IMR-90 (cell line): ENCODE data around the gene TENM4. TPM values are rescaled to one million over a fixed set of nuclear protein-coding genes. Genes with fewer than 3 reads are reported as not detected.

ENCODE experiments used
- ATAC-seq: fragments of 200-7000 bp; cut with Tn5 transposase; 2 replicates; pipeline ENCODE4 v1.9.1; 2020; ENCODE audit warnings: low read depth, mild to moderate bottlenecking, moderate library complexity
- BruUV-seq: library from RNA; stranded (reverse); fragments of 400-500 nt; replicated peaks from 2 replicates; lab custom pipeline; 2021; lab: Mats Ljungman, UMichigan
- CTCF ChIA-PET: fragments of 300-600 bp; formaldehyde crosslinking; extraction: SDS; loops from one replicate; lab custom pipeline; 2021; ENCODE audit warnings: antibody characterized with exemption; lab: Yijun Ruan, JAX
- POLR2A ChIA-PET: fragments of 300-600 bp; sonication (Branson Sonifier 250); formaldehyde crosslinking; loops from one replicate; lab custom pipeline; 2022; ENCODE audit warnings: antibody characterized with exemption; ENCODE audit not compliant: unreplicated experiment; lab: Charles Lee
- DNase-seq: peaks from one replicate; pipeline ENCODE4 v3.0.0; 2013
- H2AFZ ChIP-seq: replicated peaks from 2 replicates; pipeline ENCODE3; 2013; ENCODE audit warnings: low read length, mild to moderate bottlenecking; ENCODE audit not compliant: poor library complexity
- H2AK5ac ChIP-seq: 2 replicates; pipeline ENCODE4 v1.6.1; 2013; ENCODE audit warnings: low read depth, low read length, inconsistent platforms
- H2AK9ac ChIP-seq: replicated peaks from 2 replicates; pipeline ENCODE3; 2013; ENCODE audit warnings: mild to moderate bottlenecking, low read depth, low read length, moderate library complexity; ENCODE audit not compliant: poor library complexity
- H2BK120ac ChIP-seq: 2 replicates; pipeline ENCODE4 v1.6.1; 2013; ENCODE audit warnings: low read depth, low read length, inconsistent platforms
- H2BK15ac ChIP-seq: 3 replicates; pipeline ENCODE4 v1.6.1; 2013; ENCODE audit warnings: low read depth, low read length, inconsistent platforms
- H2BK20ac ChIP-seq: 2 replicates; pipeline ENCODE4 v1.6.1; 2013; ENCODE audit warnings: low read depth, mild to moderate bottlenecking, inconsistent platforms, low read length, moderate library complexity
- H2BK5ac ChIP-seq: 2 replicates; pipeline ENCODE4 v1.6.1; 2013; ENCODE audit warnings: mild to moderate bottlenecking, low read depth, low read length, inconsistent platforms; ENCODE audit not compliant: poor library complexity, severe bottlenecking
- H3K14ac ChIP-seq: replicated peaks from 2 replicates; pipeline ENCODE4 v1.6.1; 2013; ENCODE audit warnings: low read depth, low read length, inconsistent platforms
- H3K18ac ChIP-seq: 2 replicates; pipeline ENCODE4 v1.6.1; 2013; ENCODE audit warnings: low read depth, low read length, control low read depth
- H3K23ac ChIP-seq: 2 replicates; pipeline ENCODE4 v1.6.1; 2013; ENCODE audit warnings: low read depth, low read length, inconsistent platforms
- H3K27ac ChIP-seq: 2 replicates; pipeline ENCODE4 v1.5.1; 2013; ENCODE audit warnings: mild to moderate bottlenecking, control low read depth, low read length; ENCODE audit not compliant: insufficient read depth
- H3K27me3 ChIP-seq: 2 replicates; pipeline ENCODE4 v1.6.1; 2013; ENCODE audit warnings: low read length; ENCODE audit not compliant: control insufficient read depth, insufficient read depth
- H3K36me3 ChIP-seq: 2 replicates; pipeline ENCODE4 v1.6.1; 2013; ENCODE audit warnings: low read length, mixed read lengths; ENCODE audit not compliant: control insufficient read depth, insufficient read depth
- H3K4ac ChIP-seq: 2 replicates; pipeline ENCODE4 v1.6.1; 2013; ENCODE audit warnings: low read depth, low read length, inconsistent platforms
- H3K4me1 ChIP-seq: 2 replicates; pipeline ENCODE4 v1.6.1; 2013; ENCODE audit warnings: low read length, mixed read lengths; ENCODE audit not compliant: control insufficient read depth, insufficient read depth
- H3K4me2 ChIP-seq: 2 replicates; pipeline ENCODE4 v1.6.1; 2013; ENCODE audit warnings: low read depth, mild to moderate bottlenecking, control low read depth, low read length, moderate library complexity
- H3K4me3 ChIP-seq: 2 replicates; pipeline ENCODE4 v1.5.1; 2013; ENCODE audit warnings: low read depth, mild to moderate bottlenecking, control low read depth, low read length, moderate library complexity; ENCODE audit not compliant: insufficient read depth
- H3K56ac ChIP-seq: 2 replicates; pipeline ENCODE4 v1.6.1; 2013; ENCODE audit warnings: low read length, inconsistent platforms; ENCODE audit not compliant: insufficient read depth; ENCODE audit errors: extremely low read depth
- H3K79me1 ChIP-seq, 2 experiments: 2 replicates each; pipeline ENCODE4 v1.6.1; 2013; ENCODE audit warnings: low read length in 2 of 2, inconsistent platforms in 1 of 2, low read depth in 1 of 2
- H3K9ac ChIP-seq: 2 replicates; pipeline ENCODE4 v1.6.1; 2013; ENCODE audit warnings: low read depth, low read length, control low read depth
- H3K9me1 ChIP-seq: 2 replicates; pipeline ENCODE4 v1.6.1; 2013; ENCODE audit warnings: low read length, inconsistent platforms; ENCODE audit not compliant: insufficient read depth
- H3K9me3 ChIP-seq: 2 replicates; pipeline ENCODE4 v1.6.1; 2013; ENCODE audit warnings: low read length; ENCODE audit not compliant: control insufficient read depth, insufficient read depth
- H4K20me1 ChIP-seq: 2 replicates; pipeline ENCODE4 v1.6.1; 2013; ENCODE audit warnings: low read length, inconsistent platforms; ENCODE audit not compliant: insufficient read depth
- H4K5ac ChIP-seq: 2 replicates; pipeline ENCODE4 v1.6.1; 2013; ENCODE audit warnings: mild to moderate bottlenecking, low read depth, low read length, control low read depth
- H4K8ac ChIP-seq, 2 experiments: 2 replicates each; pipeline ENCODE4 v1.6.1; 2013; ENCODE audit warnings: low read depth in 2 of 2, low read length in 2 of 2, control low read depth in 1 of 2, inconsistent platforms in 1 of 2
- H4K91ac ChIP-seq: 2 replicates; pipeline ENCODE4 v1.6.1; 2013; ENCODE audit warnings: low read depth, low read length, inconsistent platforms; ENCODE audit not compliant: insufficient read depth
- CEBPB ChIP-seq: IDR thresholded peaks from 2 replicates; pipeline ENCODE4 v1.6.1; 2012; ENCODE audit warnings: low read depth, low read length, improper control_type of control experiment
- CHD1 ChIP-seq: IDR thresholded peaks from 2 replicates; pipeline ENCODE4 v1.6.1; 2012; ENCODE audit warnings: low read depth, low read length, improper control_type of control experiment
- CTCF ChIP-seq: conservative IDR thresholded peaks from 2 replicates; pipeline ENCODE4 v1.5.1; 2012; ENCODE audit warnings: mild to moderate bottlenecking, low read depth, low read length, improper control_type of control experiment
- ELK1 ChIP-seq: fragments of 150-350 bp; IDR thresholded peaks from 2 replicates; pipeline ENCODE4 v1.6.1; 2016; ENCODE audit warnings: low read depth, mild to moderate bottlenecking, low read length, moderate library complexity, borderline replicate concordance
- FOS ChIP-seq: fragments of 150-350 bp; IDR thresholded peaks from 2 replicates; pipeline ENCODE4 v1.6.1; 2016; ENCODE audit warnings: low read depth, low read length
- MAFK ChIP-seq: IDR thresholded peaks from 2 replicates; pipeline ENCODE4 v1.6.1; 2012; ENCODE audit warnings: low read depth, low read length, improper control_type of control experiment
- MAZ ChIP-seq: IDR thresholded peaks from 2 replicates; pipeline ENCODE4 v1.6.1; 2012; ENCODE audit warnings: low read depth, mild to moderate bottlenecking, low read length, improper control_type of control experiment, moderate library complexity, borderline replicate concordance
- MXI1 ChIP-seq: IDR thresholded peaks from 2 replicates; pipeline ENCODE4 v1.6.1; 2012; ENCODE audit warnings: low read depth, mild to moderate bottlenecking, low read length, moderate library complexity, borderline replicate concordance
- NFE2L2 ChIP-seq: fragments of 150-350 bp; IDR thresholded peaks from 2 replicates; pipeline ENCODE4 v1.6.1; 2016; ENCODE audit warnings: low read depth, mild to moderate bottlenecking, low read length
- RCOR1 ChIP-seq: IDR thresholded peaks from 2 replicates; pipeline ENCODE4 v1.6.1; 2012; ENCODE audit warnings: mild to moderate bottlenecking, low read length, improper control_type of control experiment; ENCODE audit not compliant: insufficient replicate concordance
- RFX5 ChIP-seq: IDR thresholded peaks from 2 replicates; pipeline ENCODE4 v1.8.0; 2012; ENCODE audit warnings: low read depth, mild to moderate bottlenecking, low read length, moderate library complexity
- SMC3 ChIP-seq: fragments of 150-350 bp; IDR thresholded peaks from 2 replicates; pipeline ENCODE4 v1.6.1; 2016; ENCODE audit warnings: low read depth, mild to moderate bottlenecking, antibody characterized with exemption, low read length, moderate library complexity
- USF2 ChIP-seq: fragments of 150-350 bp; IDR thresholded peaks from 2 replicates; pipeline ENCODE4 v1.6.1; 2017; ENCODE audit warnings: mild to moderate bottlenecking, antibody characterized with exemption, low read length, low read depth
- WGBS, 2 experiments: methylation state at CpG; one replicate each; pipeline versions ENCODE4 v1.1.5 to v1.1.7; 2013; ENCODE audit warnings: missing lambda C conversion rate in 2 of 2; ENCODE audit not compliant: insufficient read length in 1 of 2; ENCODE audit errors: extremely low coverage in 2 of 2; 5-methylcytosine and 5-hydroxymethylcytosine counted together
- dilution Hi-C: fragments of 300-500 bp; cut with HindIII; formaldehyde crosslinking; loops from one replicate; pipeline ENCODE4 v1.14.3; 2018; ENCODE audit warnings: low sequenced_read_pairs; ENCODE audit not compliant: unreplicated experiment
- in situ Hi-C: fragments of 300-500 bp; cut with MboI; formaldehyde crosslinking; loops from 3 replicates; pipeline ENCODE4 v1.14.3; 2019; ENCODE audit warnings: low sequenced_read_pairs, inconsistent platforms, mixed read lengths
- intact Hi-C: fragments of 100-400 bp; cut with micrococcal nuclease; formaldehyde crosslinking; loops from 2 replicates; pipeline ENCODE4 v1.10.0; 2022
- polyA plus RNA-seq, 3 experiments: library from polyadenylated mRNA; depleted of rRNA; stranded (reverse); fragments of >200 nt; gene quantifications; 2 replicates each; pipeline ENCODE4 v1.2.3, GENCODE V29; 2012; ENCODE audit warnings: low replicate concordance in 1 of 3
- total RNA-seq: library from RNA; depleted of rRNA; stranded (reverse); fragments of >200 nt; gene quantifications from 2 replicates; pipeline ENCODE4 v1.2.3, GENCODE V29; 2012

Gene TENM4
- total and polyA plus RNA-seq, 2 of the 4 experiments (the other 2 are of a cell fraction), result 7.4 to 9.0 TPM

DNA sequence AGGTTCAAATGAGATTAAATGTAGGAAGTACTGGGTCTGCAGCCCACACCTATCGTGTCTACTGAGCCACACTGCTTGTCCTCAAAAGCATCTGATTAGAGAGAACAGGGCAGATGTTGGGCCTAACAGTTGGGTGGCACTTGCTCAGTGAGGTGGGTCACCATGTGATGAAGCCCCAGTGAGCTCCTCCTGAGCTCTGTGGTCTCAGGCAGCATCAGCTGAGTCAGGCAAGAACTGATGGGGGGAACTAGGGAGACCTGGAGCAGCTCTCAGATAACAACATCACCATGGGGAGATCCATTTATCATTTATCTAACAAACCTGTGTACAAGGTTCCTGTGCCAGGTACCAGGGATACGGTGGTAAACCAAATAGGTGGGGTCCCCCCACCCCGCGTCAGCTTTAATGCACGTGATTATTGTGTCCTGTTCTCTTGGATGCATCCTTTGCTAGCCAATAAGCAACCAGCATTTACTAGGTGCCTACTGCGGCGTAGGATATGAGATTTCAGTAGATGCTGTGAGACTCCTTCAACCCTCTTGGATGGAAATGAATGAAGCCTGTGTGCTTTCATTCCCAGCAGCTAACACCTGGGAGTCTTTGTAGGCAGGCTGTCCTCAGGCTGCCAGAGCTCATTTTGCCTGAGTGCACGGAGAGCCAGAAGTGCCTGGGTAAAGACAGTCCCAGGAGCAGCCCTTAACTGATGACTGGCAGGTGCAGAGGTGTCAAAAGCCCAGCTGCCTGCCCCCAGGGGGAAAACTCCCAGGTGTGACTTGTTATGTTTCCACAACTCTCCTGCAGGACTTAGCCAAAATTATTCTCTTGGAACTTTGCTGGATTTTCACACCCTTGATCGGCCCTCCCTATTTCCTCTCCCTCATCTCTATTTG is 792.6 kb downstream of the TENM4 start:
- no peak for ATAC-seq
- Histone ChIP-seq H4K20me1 (no peaks in the 10 kb centered on the region), H3K4me2 (no peak overlapping the region), H3K4ac (no peak overlapping the region), H3K9me1 (no peaks in the 10 kb centered on the region; the same call in 1 of the 2 replicates), H3K4me3 (no peak overlapping the region), H4K8ac (no peak overlapping the region), H3K4me1 (peaks cover 7% of the 10 kb centered on the region; the same call in 1 of the 2 replicates), H3K14ac (no peak overlapping the region), H3K9ac (no peak overlapping the region), H2BK5ac (no peak overlapping the region), H3K27me3 (no peaks in the 10 kb centered on the region), H2AK5ac (no peak overlapping the region; the same call in 1 of the 2 replicates), H3K23ac (no peak overlapping the region), H2AK9ac (no peak overlapping the region), H4K91ac (no peak overlapping the region), H2AFZ (no peak overlapping the region), H3K9me3 (no peaks in the 10 kb centered on the region), H2BK120ac (no peak overlapping the region), H4K5ac (no peak overlapping the region; the same call in 1 of the 2 replicates), H3K56ac (no peak overlapping the region), H3K18ac (no peak overlapping the region), H2BK15ac (no peak overlapping the region; the same call in 2 of the 3 replicates), H3K79me1 (no peaks in the 10 kb centered on the region), H3K36me3 (no peaks in the 10 kb centered on the region), H2BK20ac (no peak overlapping the region; the same call in 1 of the 2 replicates), H3K27ac (no peak overlapping the region)
- in situ Hi-C loops, result loop anchor here (5.0 to 10.0 kb wide), 2 partner anchors 309 to 847 kb away; no protein-coding TSS in a partner anchor
- ChIA-PET POLR2A (no interaction called here), CTCF (interaction anchor here (1.0 to 3.2 kb wide), 5 partner anchors 66 to 451 kb away, joined by 3 to 28 read pairs (median 4); no protein-coding TSS in a partner anchor)
- no TSS peak for BruUV-seq
- dilution Hi-C loops, result no loop called here
- intact Hi-C loops, result loop anchor here (5.0 to 10.0 kb wide), 4 partner anchors 149 to 1057 kb away; no protein-coding TSS in a partner anchor
- 42% methylated on average over 2 of the region's 9 CpGs; no CpG with 5 or more reads in 1 of the 2 experiments for WGBS, 2 experiments
- no peak for DNase-seq
- TF ChIP-seq MAZ, result no peak
- no peak for TF ChIP-seq MAFK
- no peak for TF ChIP-seq USF2
- no peak for TF ChIP-seq CEBPB
- no peak for TF ChIP-seq MXI1
- TF ChIP-seq RCOR1, result no peak
- TF ChIP-seq CHD1, result no peak
- no peak for TF ChIP-seq RFX5
- TF ChIP-seq FOS, result no peak
- TF ChIP-seq ELK1, result no peak
- TF ChIP-seq NFE2L2, result no peak
- TF ChIP-seq CTCF, result no peak
- TF ChIP-seq SMC3, result no peak
